ENCODE data around the gene COQ8B. TPM values are rescaled to one million over a fixed set of nuclear protein-coding genes. Genes with fewer than 3 reads are reported as not detected.

Gene COQ8B
- total RNA-seq, 1 experiment from 2014 or later = 35.7 TPM

- peaks cover 7% of the 10 kb centered on the region for H3K36me3 ChIP-seq (ENCODE audit: control insufficient read depth, insufficient read depth, low read length)
- intact Hi-C loops (cut with micrococcal nuclease; ENCODE audit: unreplicated experiment) = loop anchor here (2.0 kb wide), 1 partner anchor 544 kb away; no protein-coding TSS in a partner anchor
- CTCF ChIA-PET = no interaction called here
- Mint-ChIP-seq H3K9me3 (ENCODE audit: unreplicated experiment) (no peaks in the 10 kb centered on the region), H3K27me3 (ENCODE audit: insufficient read depth, unreplicated experiment) (no peaks in the 10 kb centered on the region), H3K36me3 (ENCODE audit: insufficient read depth, unreplicated experiment) (peaks cover 75% of the 10 kb centered on the region), H3K4me1 (ENCODE audit: low read depth, unreplicated experiment) (peaks cover 18% of the 10 kb centered on the region), H3K27ac (ENCODE audit: unreplicated experiment) (peak overlapping the region; percentile 93), H3K4me3 (ENCODE audit: unreplicated experiment) (peak overlapping the region; percentile 84)
- peak; percentile 97 for DNase-seq
- BruUV-seq (replicated peaks) = no TSS peak
- peak overlapping the region; percentile 71 for H3K4me3 ChIP-seq (ENCODE audit: low read depth, low read length)
- H3K4me1 ChIP-seq = peaks cover 6% of the 10 kb centered on the region; the same call in 1 of the 2 replicates
- POLR2A ChIA-PET = interaction anchor here (0.6 to 1.5 kb wide), 7 partner anchors 9 to 59 kb away, joined by 3 to 21 read pairs (median 5); partner anchors contain the start of genes ACTMAP, RAB4B and SNRPA
- no peak for TF ChIP-seq CTCF (IDR thresholded peaks at IDR 0.05; ENCODE audit: insufficient read depth in 1 of 2, low read depth in 1 of 2, low read length in 1 of 2, severe bottlenecking in 1 of 2, unreplicated experiment in 1 of 2)
- no peaks in the 10 kb centered on the region for H3K27me3 ChIP-seq (replicated peaks; ENCODE audit: control insufficient read depth, insufficient read depth, low read length)
- H3K9me3 ChIP-seq = no peaks in the 10 kb centered on the region
Observed at GRCh38 chr19:40718774-40719391, 2.2 kb upstream of the COQ8B start.

GRCh38 chr19:40717880-40718773 is 1.4 kb upstream of the COQ8B start:
- peaks cover 6% of the 10 kb centered on the region; the same call in 1 of the 2 replicates for H3K4me1 ChIP-seq
- H3K9me3 ChIP-seq = no peaks in the 10 kb centered on the region
- H3K4me1 Mint-ChIP-seq (ENCODE audit: low read depth, unreplicated experiment) = peaks cover 18% of the 10 kb centered on the region
- ChIA-PET POLR2A (interaction anchor here (0.6 to 2.4 kb wide), 14 partner anchors 10 to 81 kb away, joined by 3 to 33 read pairs (median 5); partner anchors contain the start of genes ACTMAP, EGLN2, NUMBL and RAB4B), CTCF (interaction anchor here (0.6 to 1.4 kb wide), 2 partner anchors 15 to 24 kb away, joined by 3 read pairs; no protein-coding TSS in a partner anchor)
- peaks cover 4% of the 10 kb centered on the region; the same call in 1 of the 2 replicates for H3K36me3 ChIP-seq (ENCODE audit: control insufficient read depth, insufficient read depth, low read length)
- no peaks in the 10 kb centered on the region for H3K27me3 Mint-ChIP-seq (ENCODE audit: insufficient read depth, unreplicated experiment)
- H3K27me3 ChIP-seq (replicated peaks; ENCODE audit: control insufficient read depth, insufficient read depth, low read length) = no peaks in the 10 kb centered on the region
- peaks cover 73% of the 10 kb centered on the region for H3K36me3 Mint-ChIP-seq (ENCODE audit: insufficient read depth, unreplicated experiment)
- peak; percentile 52 to 55 for DNase-seq
- no peak for TF ChIP-seq CTCF (IDR thresholded peaks at IDR 0.05; ENCODE audit: insufficient read depth in 1 of 2, low read depth in 1 of 2, low read length in 1 of 2, severe bottlenecking in 1 of 2, unreplicated experiment in 1 of 2)
- peak overlapping the region; percentile 71 for H3K4me3 ChIP-seq (ENCODE audit: low read depth, low read length)
- peak overlapping the region; percentile 84 for H3K4me3 Mint-ChIP-seq (ENCODE audit: unreplicated experiment)
- H3K9me3 Mint-ChIP-seq (ENCODE audit: unreplicated experiment) = no peaks in the 10 kb centered on the region
- H3K27ac Mint-ChIP-seq (ENCODE audit: unreplicated experiment) = peak overlapping the region; percentile 93
- intact Hi-C loops (cut with micrococcal nuclease; ENCODE audit: unreplicated experiment) = loop anchor here (2.0 kb wide), 2 partner anchors 81 to 545 kb away; partner anchors contain the start of gene EGLN2
- TSS peak; percentile 9 for BruUV-seq (replicated peaks)

Measured in Caco-2 (cell line).